Keratinocyte (primary cell): ENCODE data around the gene MYH7B.

Experiments
- EZH2 ChIP-seq: IDR thresholded peaks from one replicate; pipeline ENCODE4 v1.6.1; 2012; ENCODE audit warnings: inconsistent platforms, mild to moderate bottlenecking, low read length, moderate library complexity
- TF ChIP-seq, protein P1 (sequence below), 3 experiments: IDR thresholded peaks in 1 of 3; conservative IDR thresholded peaks in 1 of 3; optimal IDR thresholded peaks in 1 of 3; 2 replicates in 2 of 3; 3 replicates in 1 of 3; pipeline versions ENCODE3 to v1.5.1; 2011; ENCODE audit warnings: low read length in 3 of 3, mild to moderate bottlenecking in 3 of 3, moderate library complexity in 2 of 3, control low read depth in 1 of 3, inconsistent platforms in 1 of 3; ENCODE audit not compliant: insufficient read depth in 2 of 3; ENCODE audit errors: extremely low read depth in 1 of 3

DNA sequence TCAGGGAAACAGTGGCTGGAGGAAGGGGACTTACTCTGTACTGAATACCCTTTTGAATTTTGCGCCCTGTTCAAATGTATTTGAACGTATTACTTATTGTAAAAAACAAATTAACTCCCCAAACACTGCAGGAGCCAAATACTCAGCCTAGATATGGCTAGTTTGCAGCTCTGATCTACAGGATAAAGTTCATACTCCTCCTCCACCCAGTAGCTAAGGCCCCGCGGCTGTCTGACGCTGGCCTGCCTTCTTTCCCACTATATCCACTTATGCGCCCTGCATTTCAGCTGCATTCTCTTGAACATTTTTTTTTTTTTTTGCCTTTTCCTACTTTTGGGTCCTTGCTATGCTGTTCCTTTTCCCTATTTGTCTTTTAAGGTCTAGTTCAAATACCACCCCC, 6.5 kb upstream of the MYH7B start:
- TF ChIP-seq, protein P1, sequence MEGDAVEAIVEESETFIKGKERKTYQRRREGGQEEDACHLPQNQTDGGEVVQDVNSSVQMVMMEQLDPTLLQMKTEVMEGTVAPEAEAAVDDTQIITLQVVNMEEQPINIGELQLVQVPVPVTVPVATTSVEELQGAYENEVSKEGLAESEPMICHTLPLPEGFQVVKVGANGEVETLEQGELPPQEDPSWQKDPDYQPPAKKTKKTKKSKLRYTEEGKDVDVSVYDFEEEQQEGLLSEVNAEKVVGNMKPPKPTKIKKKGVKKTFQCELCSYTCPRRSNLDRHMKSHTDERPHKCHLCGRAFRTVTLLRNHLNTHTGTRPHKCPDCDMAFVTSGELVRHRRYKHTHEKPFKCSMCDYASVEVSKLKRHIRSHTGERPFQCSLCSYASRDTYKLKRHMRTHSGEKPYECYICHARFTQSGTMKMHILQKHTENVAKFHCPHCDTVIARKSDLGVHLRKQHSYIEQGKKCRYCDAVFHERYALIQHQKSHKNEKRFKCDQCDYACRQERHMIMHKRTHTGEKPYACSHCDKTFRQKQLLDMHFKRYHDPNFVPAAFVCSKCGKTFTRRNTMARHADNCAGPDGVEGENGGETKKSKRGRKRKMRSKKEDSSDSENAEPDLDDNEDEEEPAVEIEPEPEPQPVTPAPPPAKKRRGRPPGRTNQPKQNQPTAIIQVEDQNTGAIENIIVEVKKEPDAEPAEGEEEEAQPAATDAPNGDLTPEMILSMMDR (optimal IDR thresholded peaks at IDR 0.05 in 1 of 3, IDR thresholded peaks at IDR 0.05 in 1 of 3, conservative IDR thresholded peaks at IDR 0.05 in 1 of 3; ENCODE audit: extremely low read depth in 1 of 3, insufficient read depth in 2 of 3, low read length in 3 of 3): no peak
- TF ChIP-seq EZH2: no peak
